GM12878 (cell line): ENCODE data around the gene B3GAT1.

ENCODE experiments used
- CTCF ChIP-seq, 3 experiments: IDR thresholded peaks in 2 of 3; conservative IDR thresholded peaks in 1 of 3; 2 replicates each; pipeline ENCODE4 v1.5.1; 2011; ENCODE audit warnings: low read depth in 3 of 3, low read length in 3 of 3, mild to moderate bottlenecking in 3 of 3, control low read depth in 2 of 3, moderate library complexity in 2 of 3, inconsistent platforms in 1 of 3, mixed read lengths in 1 of 3; ENCODE audit not compliant: control insufficient read depth in 2 of 3, insufficient read depth in 1 of 3; ENCODE audit errors: extremely low read depth in 1 of 3
- EED ChIP-seq: sonication (generic); IDR thresholded peaks from 2 replicates; pipeline ENCODE4 v1.6.1; 2016; ENCODE audit warnings: antibody characterized with exemption, low read depth
- EZH2 ChIP-seq: IDR thresholded peaks from 2 replicates; pipeline ENCODE4 v1.6.1; 2012; ENCODE audit warnings: low read depth, mild to moderate bottlenecking, control low read depth, inconsistent platforms, low read length, borderline replicate concordance; ENCODE audit not compliant: control insufficient read depth
- MYC ChIP-seq: IDR thresholded peaks from 2 replicates; pipeline ENCODE4 v1.6.1; 2011; ENCODE audit warnings: mild to moderate bottlenecking, low read length, moderate library complexity, inconsistent platforms; ENCODE audit not compliant: insufficient read depth, insufficient replicate concordance, insufficient read length, severe bottlenecking
- RFX5 ChIP-seq: IDR thresholded peaks from 2 replicates; pipeline ENCODE4 v1.6.1; 2011; ENCODE audit warnings: low read depth, low read length, improper control_type of control experiment
- USF2 ChIP-seq: IDR thresholded peaks from 2 replicates; pipeline ENCODE4 v1.6.1; 2011; ENCODE audit warnings: low read depth, low read length, improper control_type of control experiment, borderline replicate concordance

GRCh38 chr11:134370526-134371435, 41.3 kb downstream of the B3GAT1 start:
- TF ChIP-seq CTCF (IDR thresholded peaks at IDR 0.05 in 2 of 3, conservative IDR thresholded peaks at IDR 0.05 in 1 of 3; ENCODE audit: control insufficient read depth in 2 of 3, extremely low read depth in 1 of 3, insufficient read depth in 1 of 3, low read depth in 3 of 3, low read length in 3 of 3) (no peak), RFX5 (no peak), USF2 (no peak), MYC (no peak), EED (no peak), EZH2 (no peak)
